A172 (cell line): ENCODE data around the gene TTC17. TPM values are rescaled to one million over a fixed set of nuclear protein-coding genes. Genes with fewer than 3 reads are reported as not detected.
"Not testable (repeated sequence)": the region's sequence is repeated elsewhere in the genome, so short reads cannot be mapped to it uniquely, and the experiment has no call there.

Experiments used
- DNase-seq: peaks from one replicate; pipeline ENCODE4 v3.0.0-alpha.2; 2015; ENCODE audit warnings: low spot score
- total RNA-seq: library from RNA; depleted of rRNA; stranded (reverse); fragments of >200 nt; shearing (Covaris generic); gene quantifications from 2 replicates; pipeline ENCODE4 v1.2.3, GENCODE V29; 2014

The TTC17 gene
- total RNA-seq, 1 experiment from 2014 or later = 53.6 TPM

- DNase-seq = no peak
These were observed 103.6 kb downstream of the TTC17 start for GRCh38 chr11:43462359-43462758.

- DNase-seq = no peak
These were observed 109.2 kb downstream of the TTC17 start for GRCh38 chr11:43467958-43468357.

- not testable (repeated sequence) for DNase-seq
These were observed 118.8 kb downstream of the TTC17 start for GRCh38 chr11:43477491-43477890.

GRCh38 chr11:43486141-43486540 lies 127.4 kb downstream of the TTC17 start:
- peak; percentile 70 for DNase-seq

GRCh38 chr11:43489869-43490465 lies 131.2 kb downstream of the TTC17 start:
- DNase-seq = no peak

GRCh38 chr11:43492701-43493100 lies 134.0 kb downstream of the TTC17 start:
- no peak for DNase-seq

- no peak for DNase-seq
These were observed 134.7 kb downstream of the TTC17 start for GRCh38 chr11:43493431-43493830.

- DNase-seq = no peak
These were observed 138.4 kb downstream of the TTC17 start for GRCh38 chr11:43497144-43497543.

GRCh38 chr11:43498561-43498960 lies 139.8 kb downstream of the TTC17 start:
- DNase-seq = no peak

- DNase-seq = no peak
These were observed 144.7 kb downstream of the TTC17 start for GRCh38 chr11:43503417-43503816.

- peak; percentile 33 for DNase-seq
These were observed 145.7 kb downstream of the TTC17 start for GRCh38 chr11:43504316-43504950.

- no peak for DNase-seq
These were observed 146.5 kb downstream of the TTC17 start for GRCh38 chr11:43505171-43505570.

GRCh38 chr11:43507171-43507570 lies 148.5 kb downstream of the TTC17 start:
- no peak for DNase-seq

- DNase-seq = peak; percentile 87
These were observed 149.8 kb downstream of the TTC17 start for GRCh38 chr11:43508511-43508918.

- DNase-seq = no peak
These were observed 153.2 kb downstream of the TTC17 start for GRCh38 chr11:43511959-43512358.

GRCh38 chr11:43515090-43515489 lies 156.4 kb downstream of the TTC17 start:
- no peak for DNase-seq

GRCh38 chr11:43516316-43516850 lies 157.7 kb downstream of the TTC17 start:
- no peak for DNase-seq

- DNase-seq = peak; percentile 54
These were observed 158.8 kb downstream of the TTC17 start for GRCh38 chr11:43517518-43517917.

- peak; percentile 28 for DNase-seq
These were observed 159.9 kb downstream of the TTC17 start for GRCh38 chr11:43518408-43519160.

- no peak for DNase-seq
These were observed 162.8 kb downstream of the TTC17 start for GRCh38 chr11:43521471-43521870.

GRCh38 chr11:43523632-43524031 lies 164.9 kb downstream of the TTC17 start:
- no peak for DNase-seq

- no peak for DNase-seq
These were observed 173.3 kb downstream of the TTC17 start for GRCh38 chr11:43532041-43532440.
